COLO668 (cell line): Measurements from ENCODE around the gene NMU.
"Not testable (repeated sequence)": the region's sequence is repeated elsewhere in the genome, so short reads cannot be mapped to it uniquely, and the experiment has no call there.

Source experiments
- DNase-seq: peaks from one replicate; lab custom pipeline; 2025; ENCODE audit not compliant: unreplicated experiment; lab: John Stamatoyannopoulos, UW

Gene NMU, protein sequence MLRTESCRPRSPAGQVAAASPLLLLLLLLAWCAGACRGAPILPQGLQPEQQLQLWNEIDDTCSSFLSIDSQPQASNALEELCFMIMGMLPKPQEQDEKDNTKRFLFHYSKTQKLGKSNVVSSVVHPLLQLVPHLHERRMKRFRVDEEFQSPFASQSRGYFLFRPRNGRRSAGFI

DNA sequence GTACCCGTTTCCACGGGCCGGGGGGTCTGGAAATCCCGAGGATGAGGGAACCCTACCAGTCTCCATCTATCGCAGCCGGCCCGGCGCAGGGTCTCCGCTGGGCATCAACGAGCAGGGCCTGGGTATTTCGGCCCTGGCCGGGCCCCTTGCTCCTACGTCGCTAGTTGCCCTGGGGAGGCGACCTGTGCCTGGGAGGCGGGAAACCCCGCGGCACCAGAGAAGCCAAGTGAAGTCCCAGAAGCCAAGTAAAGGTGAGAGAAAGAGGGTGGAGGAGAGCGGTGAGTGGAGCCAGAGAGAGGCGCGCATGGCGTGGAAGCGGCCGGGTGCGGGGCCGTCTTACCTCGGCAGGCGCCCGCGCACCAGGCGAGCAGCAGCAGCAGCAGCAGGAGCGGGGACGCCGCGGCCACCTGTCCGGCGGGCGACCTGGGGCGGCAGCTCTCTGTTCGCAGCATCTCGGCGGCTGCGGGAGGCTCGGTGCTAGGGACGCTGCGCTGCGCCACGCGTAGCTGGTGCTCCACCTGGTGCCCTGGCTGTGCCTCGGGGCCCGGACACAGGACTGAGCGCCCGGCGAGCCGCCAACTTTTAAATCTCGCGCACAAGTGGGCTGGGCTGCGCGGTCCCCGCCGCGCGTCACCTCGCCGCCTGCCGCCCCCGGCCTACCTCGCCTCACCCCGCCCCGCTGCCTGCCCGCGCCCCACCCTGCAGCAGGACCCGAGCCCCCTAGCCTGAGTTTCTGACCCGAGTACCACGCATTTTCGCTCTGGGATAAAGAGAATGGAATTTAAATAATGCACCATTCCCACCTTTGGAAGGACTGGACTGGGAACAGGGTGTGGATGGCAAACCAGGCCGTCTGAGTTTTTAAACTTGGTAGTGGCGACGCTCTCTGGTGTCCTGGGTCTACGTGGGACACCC is at the start of gene NMU:
Gene NMU (minus strand): TSS at position 558 of the 915 bp plus-strand sequence. CDS start 106 bp downstream, at position 452.
- DNase-seq, result peak; percentile 80

DNA sequence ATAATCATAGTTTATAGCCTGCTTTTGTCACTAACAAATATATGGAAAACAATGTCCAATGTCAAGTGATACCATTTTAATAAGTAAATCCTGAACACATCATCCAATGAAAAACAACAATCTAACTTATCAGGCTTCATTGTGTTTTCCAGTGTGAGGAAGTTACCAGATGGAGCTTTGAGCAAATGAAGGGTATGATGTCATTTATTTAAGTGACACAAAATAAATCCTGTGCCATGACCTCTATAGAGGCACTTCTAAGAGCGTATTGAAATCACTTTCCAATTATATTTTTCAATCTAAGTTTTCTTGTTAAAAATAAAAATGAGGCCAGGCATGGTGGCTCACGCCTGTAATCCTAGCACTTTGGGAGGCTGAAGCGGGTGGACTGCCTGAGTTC is 48.2 kb upstream of the NMU start:
- DNase-seq, result no peak

DNA sequence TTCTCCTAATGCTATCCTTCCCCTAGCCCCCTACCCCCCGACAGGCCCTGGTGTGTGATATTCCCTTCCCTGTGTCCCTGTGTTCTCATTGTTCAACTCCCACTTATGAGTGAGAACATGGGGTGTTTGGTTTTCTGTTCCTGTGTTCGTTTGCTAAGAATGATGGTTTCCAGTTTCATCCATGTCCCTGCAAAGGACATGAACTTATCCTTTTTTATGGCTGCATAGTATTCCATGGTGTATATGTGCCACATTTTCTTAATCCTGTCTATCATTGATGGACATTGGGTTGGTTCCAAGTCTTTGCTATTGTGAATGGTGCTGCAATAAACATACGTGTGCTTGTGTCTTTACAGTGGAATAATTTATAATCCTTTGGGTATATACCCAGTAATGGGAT is 46.7 kb upstream of the NMU start:
- DNase-seq, result not testable (repeated sequence)

DNA sequence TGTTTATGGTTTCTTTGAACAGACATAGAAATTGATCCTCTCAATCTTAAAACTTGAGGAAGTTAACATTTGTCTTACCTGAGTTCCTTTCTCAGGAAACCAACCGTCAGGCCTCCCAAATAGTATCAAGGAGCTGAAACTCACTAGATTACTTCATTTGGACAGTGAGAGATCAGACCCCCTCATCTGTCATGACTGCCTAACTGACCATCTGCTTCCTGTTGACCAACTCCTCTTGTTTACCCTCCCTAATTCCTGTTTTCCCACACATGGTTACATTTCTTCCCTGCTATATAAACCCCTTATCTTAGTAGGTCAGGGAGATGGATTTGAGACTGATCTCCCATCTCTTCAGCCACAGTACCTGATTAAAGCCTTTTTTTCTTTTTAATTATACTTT is 46.2 kb upstream of the NMU start:
- no peak for DNase-seq

DNA sequence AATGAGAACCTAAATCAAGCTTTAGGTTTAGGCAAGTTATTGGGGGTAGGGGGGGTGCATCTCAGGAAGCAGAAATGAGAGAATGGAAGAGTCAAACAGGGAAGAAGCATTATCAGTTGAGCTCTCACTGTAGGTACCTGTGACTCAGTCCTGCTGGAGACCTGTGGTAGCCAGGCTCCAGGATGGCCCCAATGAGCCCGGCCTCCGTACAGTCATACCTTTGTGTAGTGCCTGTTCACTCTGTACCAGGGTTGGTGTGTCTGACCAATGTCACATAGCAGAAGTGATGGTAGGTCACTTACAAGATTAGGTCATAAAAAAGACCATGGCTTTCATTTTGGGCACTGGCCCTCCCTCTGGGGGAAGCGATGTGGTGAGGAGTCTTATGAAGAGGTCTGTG is 45.3 kb upstream of the NMU start:
- no peak for DNase-seq

DNA sequence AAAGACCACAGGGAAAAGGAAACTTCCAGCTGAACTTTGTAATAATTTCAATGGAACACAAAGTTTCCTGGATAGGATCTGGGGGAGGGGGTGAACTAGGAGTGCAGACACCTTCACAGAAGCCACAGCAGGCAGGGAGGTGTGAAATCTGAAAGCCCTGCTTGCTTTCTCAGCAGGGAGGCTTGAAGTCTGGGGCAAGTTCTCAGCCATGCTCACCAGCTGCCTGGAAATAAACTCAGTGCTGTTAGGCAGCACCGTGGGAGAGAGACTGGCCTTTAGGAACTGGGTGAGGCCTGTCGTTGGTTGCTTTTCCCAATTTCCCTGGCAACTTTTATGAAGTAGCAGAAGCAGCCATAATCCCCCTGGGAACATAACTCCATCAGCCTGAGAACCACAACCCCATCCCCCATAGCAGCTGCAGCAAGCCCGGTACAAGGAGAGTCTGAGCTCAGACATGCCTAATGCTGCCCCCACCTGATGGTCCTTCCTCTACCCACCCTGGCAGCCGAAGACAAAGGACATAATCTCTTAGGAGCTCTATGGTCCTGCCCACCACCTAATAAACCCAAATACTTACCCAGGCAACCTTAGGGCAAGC is 39.2 kb upstream of the NMU start:
- DNase-seq, result no peak

DNA sequence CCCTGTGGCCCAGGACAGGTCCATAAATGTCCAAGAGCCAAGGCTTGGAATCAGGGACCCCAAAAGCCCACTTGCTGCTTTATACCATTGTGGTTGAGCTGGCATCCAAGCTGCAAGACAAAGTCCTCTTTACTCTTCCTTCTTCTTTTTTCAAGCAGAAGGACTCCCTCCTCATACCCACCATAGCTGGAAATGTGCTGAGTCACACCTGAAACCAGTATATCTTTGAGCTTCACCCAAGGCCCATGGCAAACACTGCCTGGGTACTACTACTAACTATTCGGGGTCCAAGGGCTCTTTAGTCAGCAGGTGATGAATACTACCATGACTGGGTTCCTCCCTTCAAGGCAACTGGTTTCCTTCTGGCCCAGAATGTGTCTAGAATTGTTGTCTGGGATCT is 37.3 kb upstream of the NMU start:
- DNase-seq, result no peak

DNA sequence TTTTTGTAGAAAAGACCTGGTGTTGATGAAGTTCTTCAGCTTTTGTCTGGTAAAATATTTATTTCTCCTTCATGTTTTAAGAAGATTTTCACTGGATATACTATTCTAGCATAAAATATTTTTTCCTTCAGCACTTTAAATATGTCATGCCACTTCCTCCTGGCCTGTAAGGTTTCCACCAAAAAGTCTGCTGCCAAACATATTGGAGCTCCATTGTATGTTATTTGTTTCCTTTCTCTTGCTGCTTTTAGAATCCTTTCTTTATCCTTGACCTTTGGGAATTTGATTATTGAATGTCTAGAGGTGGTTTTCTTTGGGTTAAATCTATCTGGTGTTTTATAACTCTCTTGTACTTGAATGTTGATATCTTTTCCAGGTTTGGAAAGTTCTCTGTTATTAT is 35.6 kb upstream of the NMU start:
- DNase-seq, result no peak

DNA sequence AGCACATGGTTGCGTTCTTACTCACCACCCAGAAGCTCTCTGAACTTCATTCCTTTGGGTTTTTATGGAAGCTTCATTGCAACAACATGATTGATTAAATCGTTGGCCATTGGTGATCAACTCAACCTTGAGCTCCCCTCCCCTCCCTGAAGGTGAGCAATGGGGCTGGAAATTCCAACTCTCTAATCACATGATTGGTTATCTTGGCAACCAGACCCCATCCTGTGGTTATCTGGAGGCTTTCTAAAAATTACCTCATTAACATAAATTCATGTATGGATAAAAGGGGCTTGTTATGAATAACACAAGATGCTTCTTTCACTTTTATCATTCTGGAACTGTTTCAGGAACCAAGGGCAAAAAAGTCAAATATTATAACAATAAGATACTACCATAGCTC is 34.6 kb upstream of the NMU start:
- no peak for DNase-seq

DNA sequence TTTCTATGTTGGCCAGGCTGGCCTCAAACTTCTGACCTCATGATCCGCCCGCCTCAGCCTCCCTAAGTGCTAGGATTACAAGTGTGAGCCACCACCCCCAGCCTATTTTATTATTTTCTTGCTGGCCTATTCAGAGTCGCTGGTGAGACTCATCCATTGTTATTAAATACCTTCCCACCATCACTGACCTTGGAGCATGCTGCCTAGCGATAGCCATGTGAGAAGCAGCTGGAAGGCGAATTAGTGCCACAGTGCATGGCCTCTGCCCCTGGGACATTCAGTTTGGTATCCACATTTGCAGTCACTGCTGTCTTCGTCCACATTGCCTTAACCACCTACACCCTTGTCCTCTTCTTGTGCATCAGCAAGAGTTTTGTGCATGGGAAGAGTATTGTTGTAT is 32.4 kb upstream of the NMU start:
- DNase-seq, result no peak

DNA sequence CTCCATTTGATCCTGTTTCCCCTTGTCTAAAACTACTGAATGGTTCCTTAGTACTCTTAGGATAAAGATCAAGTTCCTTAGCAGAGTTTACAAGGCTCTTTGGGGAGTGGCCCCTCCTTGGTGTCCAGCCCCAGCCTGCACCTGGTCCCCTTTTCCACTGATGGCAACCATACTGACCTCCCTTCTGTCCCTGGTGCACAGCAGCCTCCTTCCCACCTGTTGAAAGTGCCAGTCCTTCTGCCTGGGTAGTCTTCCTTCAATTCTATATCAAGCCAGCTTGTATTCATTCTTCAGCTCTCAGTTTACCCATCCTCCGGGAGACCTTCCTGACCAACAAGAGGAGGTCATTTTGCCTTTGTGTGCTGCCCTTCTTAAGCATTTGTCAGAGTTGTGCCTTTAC is 30.4 kb upstream of the NMU start:
- no peak for DNase-seq

DNA sequence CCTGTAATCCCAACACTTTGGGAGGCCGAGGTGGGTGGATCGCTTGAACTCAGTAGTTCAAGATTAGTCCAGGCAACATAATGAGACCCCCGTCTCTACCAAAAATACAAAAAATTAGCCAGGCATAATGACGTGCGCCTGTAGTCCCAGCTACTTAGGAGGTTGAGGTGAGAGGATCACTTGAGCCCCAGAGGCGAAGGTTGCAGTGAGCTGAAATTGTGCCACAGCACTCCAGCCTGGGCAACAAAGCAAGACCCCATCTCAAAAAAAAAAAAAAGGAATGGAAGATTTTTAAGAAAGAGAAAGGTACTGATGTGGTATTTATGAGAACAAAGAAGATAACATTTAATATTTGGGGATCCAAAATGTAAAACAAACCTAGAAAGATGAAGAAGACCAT is 27.0 kb upstream of the NMU start:
- DNase-seq, result no peak

DNA sequence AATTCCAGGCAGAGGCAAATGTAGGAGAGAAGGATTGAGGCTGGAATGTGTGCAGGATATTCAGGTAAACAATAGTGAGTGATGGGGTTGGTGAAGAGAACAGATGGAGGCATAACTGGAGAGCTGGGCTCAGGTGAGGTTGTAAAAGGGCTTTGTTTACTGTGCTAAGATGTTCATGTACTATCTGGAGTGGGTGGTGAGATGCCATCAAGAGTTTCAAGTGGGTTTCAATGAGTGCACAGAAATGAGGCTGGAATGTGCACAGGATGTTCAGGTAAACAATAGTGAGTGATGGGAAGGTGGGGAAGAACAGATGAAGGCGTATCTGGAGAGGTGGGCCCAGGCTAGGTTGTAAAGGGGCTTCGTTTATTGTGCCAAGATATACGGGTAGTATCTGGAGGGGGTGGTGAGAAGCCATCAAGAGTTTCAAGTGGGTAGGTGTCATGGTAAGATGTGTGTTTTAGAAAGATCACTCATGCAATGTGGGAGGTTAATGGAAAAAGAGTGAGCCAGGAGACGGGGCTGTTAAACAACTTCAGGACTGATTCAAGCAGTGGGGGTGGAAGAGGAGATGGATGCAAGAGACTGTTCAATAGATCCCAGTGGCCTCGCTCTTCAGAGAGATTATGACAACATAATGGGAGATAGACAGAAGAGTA is 25.4 kb upstream of the NMU start:
- DNase-seq, result no peak

DNA sequence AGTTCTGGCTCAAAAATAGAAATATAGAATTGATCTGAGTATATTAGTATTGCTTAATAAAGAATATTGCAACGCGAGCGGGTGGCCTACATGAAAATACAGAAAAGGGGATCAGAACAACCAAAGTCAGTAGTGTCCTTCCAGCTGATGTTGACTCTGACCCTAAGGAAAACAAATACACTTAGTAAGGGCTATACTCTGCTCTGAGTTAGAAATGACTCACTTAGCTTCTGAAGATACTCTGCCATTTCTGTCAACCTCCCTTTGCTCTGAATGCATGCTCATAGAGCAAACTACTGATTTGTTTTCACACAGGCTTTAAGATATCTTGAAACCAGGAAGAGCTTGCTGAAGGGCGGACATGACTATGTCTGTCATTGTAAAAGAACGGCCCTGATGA is 22.6 kb upstream of the NMU start:
- no peak for DNase-seq

DNA sequence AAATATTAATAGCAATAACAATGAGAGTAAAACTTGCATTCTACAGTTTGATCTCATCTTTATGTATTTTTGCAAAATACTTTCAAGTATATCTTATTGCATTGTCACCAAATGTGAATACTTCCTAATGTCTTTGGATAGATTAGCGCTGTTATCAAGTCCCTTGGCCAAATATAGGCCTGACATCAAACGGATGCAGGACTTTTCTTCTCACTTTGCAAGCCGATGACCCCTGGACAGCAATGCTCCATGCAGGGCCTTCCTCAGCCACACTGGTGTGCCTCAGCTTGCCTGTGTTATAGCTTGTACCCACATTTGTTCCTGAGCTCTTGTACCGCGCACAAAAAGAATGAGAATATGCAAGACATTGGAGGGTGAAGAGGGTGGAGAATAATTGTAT is 18.0 kb upstream of the NMU start:
- no peak for DNase-seq

DNA sequence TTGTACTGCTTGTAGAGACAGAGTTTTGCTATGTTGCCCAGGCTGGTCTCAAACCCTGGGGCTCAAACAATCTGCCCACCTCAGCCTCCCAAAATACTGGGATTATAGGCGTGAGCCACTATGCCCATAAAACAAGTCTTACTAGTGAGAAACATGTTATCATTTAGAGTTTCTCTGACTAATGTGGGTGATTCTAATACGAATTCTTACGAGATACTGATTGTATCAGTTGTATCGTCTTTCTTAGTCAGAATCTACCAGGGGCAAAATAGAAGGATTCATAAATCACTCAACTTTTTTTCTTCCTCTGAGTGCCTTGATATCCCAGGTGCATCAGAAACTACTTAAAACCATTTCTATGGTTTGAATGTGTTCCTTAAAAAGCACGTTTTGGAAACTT is 14.4 kb upstream of the NMU start:
- no peak for DNase-seq

DNA sequence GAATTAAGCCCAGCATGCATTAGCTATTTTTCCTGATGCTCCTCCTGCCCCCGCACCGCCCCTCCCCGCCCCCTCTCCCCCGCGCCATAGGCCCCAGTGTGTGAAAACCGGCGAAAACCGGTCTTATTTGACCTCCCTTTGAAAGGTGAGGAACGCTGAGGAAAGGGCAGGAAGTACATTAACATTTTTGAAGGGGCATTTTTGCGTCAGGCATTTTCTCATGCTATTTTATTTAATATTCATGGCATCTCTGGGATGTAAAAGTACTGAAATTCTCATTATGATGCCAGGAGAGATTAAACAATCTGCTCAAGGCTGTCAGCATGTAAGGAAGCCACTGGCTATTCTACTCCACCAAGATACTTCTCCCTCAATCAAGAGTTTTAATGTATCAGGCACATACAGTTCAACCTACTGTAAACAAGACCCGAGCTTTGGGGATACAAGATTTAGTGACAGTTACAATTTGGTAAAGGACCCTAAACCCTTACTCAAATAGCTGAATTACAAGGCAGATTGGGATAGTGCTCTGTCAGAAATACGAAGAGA is 1.2 kb upstream of the NMU start:
- no peak for DNase-seq

DNA sequence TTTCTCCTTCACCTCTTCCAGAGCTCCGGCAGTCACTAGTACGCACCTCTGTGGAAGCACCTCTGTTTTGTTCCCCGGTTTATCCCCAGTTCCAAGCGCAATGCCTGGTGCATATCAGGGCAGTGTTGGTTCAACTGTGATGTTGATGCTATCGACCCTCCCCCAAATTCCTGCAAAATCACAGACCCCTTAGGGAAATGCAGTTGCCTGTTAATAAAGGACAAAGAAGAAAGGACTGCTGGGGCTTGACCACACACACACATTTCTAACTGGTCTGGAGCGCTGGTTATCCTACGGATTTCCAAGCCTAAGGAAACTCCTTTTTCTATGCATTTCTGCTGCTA is 530 bp upstream of the NMU start:
- DNase-seq, result no peak

DNA sequence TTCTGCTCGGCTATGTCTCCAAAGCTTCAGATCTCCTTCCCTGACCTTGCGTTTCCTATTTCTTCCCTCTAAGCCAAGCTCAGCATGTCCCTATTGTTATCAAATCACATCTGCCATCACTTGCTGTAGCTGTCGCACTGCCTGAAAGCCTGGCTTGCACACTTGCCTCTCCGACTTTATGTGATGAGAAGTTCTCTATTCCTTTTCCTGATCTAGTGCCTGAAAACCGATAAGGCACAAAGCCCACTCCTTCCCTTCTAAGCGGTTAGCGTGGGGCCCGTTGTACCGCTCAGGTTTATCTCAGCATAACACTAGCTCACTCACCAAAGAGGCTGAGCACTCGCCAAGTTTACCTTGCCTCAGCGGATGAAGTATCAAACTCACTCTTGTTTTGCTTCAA is 816 bp downstream of the NMU start:
- DNase-seq, result no peak

DNA sequence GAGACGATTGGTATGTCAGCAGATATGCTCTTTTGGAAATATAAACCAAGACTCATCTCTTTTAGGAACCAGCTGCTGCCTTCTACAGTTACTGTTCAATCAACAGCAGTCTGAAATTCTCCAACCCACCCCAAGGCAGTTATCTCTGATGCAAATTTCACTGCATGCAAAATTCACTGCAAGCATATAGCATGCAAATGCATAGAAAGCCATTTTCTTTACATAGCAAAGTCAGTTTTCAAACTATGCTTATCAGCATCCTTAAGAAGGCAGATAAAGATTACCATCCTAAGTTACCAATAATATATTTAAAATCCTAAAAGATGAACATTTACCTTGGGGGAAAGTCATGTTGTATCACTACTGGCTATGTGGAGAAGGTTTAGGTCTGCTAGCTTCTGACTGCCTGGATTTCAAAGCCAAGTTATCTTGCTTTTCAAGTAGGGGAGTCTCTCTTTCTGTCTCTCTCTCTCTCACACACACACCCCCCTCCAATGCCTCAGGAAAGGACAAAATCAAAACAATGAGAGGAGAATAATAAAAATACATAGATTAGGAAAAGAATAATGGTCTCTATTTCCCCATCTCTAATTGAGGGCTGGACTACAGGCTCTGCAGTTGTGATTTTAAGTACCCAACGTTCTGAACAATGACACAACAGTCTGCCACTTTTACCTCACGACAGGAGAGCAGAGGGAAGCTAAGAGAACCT is 1.5 kb downstream of the NMU start:
- DNase-seq, result no peak

DNA sequence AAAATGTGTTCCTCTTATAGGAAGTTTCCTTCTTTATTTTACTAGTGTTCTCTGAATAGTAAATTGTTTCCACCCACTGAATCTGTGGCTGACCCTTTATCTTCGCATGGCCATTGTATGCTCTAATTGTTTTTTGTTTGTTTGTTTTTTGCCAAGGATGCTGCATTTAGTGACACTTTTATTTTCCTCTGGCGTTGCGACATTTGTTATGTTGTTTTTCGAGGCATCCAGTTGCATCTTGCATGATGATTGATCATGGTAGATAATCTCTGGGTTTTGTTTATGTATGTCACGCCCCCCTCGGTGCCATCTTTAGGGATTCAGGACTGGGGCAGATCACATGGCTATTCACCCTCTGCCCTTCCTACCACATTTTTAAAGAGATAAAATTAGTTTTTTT is 2.2 kb downstream of the NMU start:
- DNase-seq, result no peak
